ENCODE results near the gene TAF8.

DNA sequence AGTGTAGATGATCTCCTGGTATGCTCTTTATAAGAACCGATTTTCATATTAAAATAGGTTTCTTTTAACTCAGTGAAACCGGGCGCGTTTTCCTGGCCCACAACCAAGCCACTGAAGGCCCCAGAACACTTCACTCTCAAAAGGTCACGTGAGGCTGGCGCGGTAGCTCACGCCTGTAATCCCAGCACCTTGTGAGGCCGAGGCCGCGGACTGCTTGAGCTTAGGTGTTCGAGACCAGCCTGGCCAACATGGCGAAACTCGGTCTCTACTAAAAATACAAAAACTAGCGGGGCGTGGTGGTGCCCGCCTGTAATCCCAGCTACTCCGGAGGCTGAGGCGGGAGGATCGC lies 402 bp upstream of the TAF8 start:
- TF ChIP-seq, protein P1, sequence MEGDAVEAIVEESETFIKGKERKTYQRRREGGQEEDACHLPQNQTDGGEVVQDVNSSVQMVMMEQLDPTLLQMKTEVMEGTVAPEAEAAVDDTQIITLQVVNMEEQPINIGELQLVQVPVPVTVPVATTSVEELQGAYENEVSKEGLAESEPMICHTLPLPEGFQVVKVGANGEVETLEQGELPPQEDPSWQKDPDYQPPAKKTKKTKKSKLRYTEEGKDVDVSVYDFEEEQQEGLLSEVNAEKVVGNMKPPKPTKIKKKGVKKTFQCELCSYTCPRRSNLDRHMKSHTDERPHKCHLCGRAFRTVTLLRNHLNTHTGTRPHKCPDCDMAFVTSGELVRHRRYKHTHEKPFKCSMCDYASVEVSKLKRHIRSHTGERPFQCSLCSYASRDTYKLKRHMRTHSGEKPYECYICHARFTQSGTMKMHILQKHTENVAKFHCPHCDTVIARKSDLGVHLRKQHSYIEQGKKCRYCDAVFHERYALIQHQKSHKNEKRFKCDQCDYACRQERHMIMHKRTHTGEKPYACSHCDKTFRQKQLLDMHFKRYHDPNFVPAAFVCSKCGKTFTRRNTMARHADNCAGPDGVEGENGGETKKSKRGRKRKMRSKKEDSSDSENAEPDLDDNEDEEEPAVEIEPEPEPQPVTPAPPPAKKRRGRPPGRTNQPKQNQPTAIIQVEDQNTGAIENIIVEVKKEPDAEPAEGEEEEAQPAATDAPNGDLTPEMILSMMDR (IDR thresholded peaks at IDR 0.05) = no peak
- no peak for TF ChIP-seq EP300 (IDR thresholded peaks at IDR 0.05; ENCODE audit: low read depth)
